Activated naive CD8-positive, alpha-beta T cell (primary cell): ENCODE data around the gene IL10RB.
"Not testable (repeated sequence)": the region's sequence is repeated elsewhere in the genome, so short reads cannot be mapped to it uniquely, and the experiment has no call there.

Source experiments
- H3K27ac Mint-ChIP-seq: one replicate; pipeline ENCODE4 v1.8.0; 2021; ENCODE audit warnings: mixed read lengths
- H3K27me3 Mint-ChIP-seq: one replicate; pipeline ENCODE4 v1.8.0; 2021; ENCODE audit warnings: mixed read lengths
- H3K36me3 Mint-ChIP-seq: one replicate; pipeline ENCODE4 v1.8.0; 2021; ENCODE audit warnings: mixed read lengths
- H3K4me1 Mint-ChIP-seq: one replicate; pipeline ENCODE4 v1.8.0; 2021; ENCODE audit warnings: low read depth, mixed read lengths
- H3K4me3 Mint-ChIP-seq: one replicate; pipeline ENCODE4 v1.8.0; 2021; ENCODE audit warnings: mild to moderate bottlenecking, mixed read lengths
- H3K9me3 Mint-ChIP-seq: one replicate; pipeline ENCODE4 v1.8.0; 2021; ENCODE audit warnings: low read depth, mixed read lengths

The IL10RB gene

DNA sequence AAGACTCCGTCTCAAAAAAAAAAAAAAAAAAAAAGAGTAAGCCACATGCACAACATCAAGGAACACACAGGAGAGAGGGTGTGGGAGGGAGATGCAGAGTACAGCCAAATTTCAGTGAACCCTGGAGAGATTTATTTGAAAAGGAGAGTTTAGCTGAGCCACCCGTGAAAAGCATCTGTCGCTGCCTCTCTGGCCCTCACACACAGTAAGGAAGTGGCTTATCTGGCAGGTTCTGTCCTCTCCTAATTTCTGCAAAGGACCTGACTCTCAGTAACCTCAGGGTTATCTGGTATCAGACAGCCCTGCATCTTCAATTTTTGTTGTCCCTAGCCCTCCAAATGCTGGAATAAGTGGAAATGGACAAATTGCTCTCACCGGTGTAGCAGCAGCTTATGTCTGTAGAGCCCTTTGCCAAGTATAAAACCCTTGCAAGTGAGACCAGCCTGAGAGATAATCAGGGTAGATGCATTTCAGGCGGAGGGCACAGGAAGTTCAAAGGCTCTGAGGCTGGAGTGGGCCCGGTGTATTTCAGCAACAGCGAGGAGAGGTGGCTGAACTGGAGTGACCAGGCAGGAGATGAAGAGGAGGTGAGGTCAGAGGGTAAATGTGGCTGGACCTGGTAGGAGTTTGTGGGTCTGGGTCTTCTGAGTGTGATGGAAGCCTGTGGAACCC, 16.7 kb upstream of the IL10RB start:
- H3K27me3 Mint-ChIP-seq: no peaks in the 10 kb centered on the region
- peak overlapping the region; percentile 88 for H3K27ac Mint-ChIP-seq
- peaks cover 38% of the 10 kb centered on the region for H3K36me3 Mint-ChIP-seq
- no peak overlapping the region for H3K4me3 Mint-ChIP-seq
- peaks cover 69% of the 10 kb centered on the region for H3K4me1 Mint-ChIP-seq
- H3K9me3 Mint-ChIP-seq: no peaks in the 10 kb centered on the region

DNA sequence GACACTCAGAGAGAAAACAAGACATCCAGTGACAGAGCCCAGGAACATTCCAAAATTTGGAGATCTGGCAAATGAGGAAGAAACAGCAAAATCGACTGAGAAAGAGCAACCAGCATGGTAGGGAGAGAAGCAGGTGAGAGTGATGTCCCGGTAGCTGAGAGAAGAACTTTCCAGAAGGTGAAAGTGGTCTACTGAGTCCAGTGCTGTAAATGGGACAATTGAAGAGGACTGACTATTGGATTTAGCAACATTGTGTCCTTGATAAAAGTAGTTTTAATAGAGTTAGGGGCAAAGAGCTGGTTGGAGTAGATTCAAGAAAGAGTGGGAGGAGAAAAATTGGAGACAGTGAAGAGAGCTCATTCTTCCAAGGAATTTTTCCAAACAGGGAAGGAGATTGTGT, 15.0 kb upstream of the IL10RB start:
- Mint-ChIP-seq H3K27ac (peak overlapping the region; percentile 76), H3K27me3 (no peaks in the 10 kb centered on the region), H3K36me3 (peaks cover 39% of the 10 kb centered on the region), H3K9me3 (no peaks in the 10 kb centered on the region), H3K4me3 (no peak overlapping the region), H3K4me1 (peaks cover 72% of the 10 kb centered on the region)

DNA sequence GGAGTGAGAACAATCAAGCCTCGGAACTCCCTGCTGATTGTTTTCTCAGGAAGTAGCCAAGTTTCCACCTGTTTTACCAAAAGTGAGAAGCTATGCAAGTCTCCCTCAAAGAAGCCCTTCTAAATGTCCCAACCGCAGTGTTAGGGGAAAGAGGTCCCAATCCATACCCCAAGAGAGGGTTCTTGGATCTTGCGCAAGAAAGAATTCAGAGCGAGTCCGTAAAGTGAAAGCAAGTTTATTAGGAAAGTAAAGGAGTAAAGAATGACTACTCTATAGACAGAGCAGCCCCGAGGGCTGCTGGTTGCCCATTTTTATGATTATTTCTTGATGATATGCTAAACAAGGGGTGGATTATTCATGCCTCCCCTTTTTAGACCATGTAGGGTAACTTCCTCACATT, 12.8 kb upstream of the IL10RB start:
- H3K36me3 Mint-ChIP-seq: peaks cover 35% of the 10 kb centered on the region
- peaks cover 63% of the 10 kb centered on the region for H3K4me1 Mint-ChIP-seq
- H3K9me3 Mint-ChIP-seq, H3K4me3 Mint-ChIP-seq, H3K27me3 Mint-ChIP-seq: not testable (repeated sequence)
- H3K27ac Mint-ChIP-seq: peak overlapping the region; percentile 56

DNA sequence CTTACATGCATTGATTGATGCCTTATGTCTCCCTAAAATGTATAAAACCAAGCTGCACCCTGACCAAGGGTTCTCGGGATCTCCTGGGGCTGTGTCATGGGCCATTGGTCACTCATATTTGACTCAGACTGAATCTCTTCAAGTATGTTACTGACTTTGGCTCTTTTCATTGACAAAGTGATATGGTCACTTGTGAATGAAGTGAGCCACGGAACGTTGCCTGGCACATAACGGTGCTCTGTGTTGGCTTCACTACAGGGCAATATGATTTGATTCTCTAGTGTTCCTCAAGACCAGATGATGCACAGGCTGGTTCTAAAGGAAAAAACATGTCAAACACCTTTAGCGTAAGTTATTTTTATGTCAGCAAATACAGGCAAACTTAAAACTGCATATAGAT, 11.4 kb upstream of the IL10RB start:
- H3K36me3 Mint-ChIP-seq: peaks cover 39% of the 10 kb centered on the region
- H3K27ac Mint-ChIP-seq: peak overlapping the region; percentile 91
- peaks cover 63% of the 10 kb centered on the region for H3K4me1 Mint-ChIP-seq
- H3K27me3 Mint-ChIP-seq: no peaks in the 10 kb centered on the region
- H3K9me3 Mint-ChIP-seq: peaks cover 5% of the 10 kb centered on the region
- H3K4me3 Mint-ChIP-seq: no peak overlapping the region

DNA sequence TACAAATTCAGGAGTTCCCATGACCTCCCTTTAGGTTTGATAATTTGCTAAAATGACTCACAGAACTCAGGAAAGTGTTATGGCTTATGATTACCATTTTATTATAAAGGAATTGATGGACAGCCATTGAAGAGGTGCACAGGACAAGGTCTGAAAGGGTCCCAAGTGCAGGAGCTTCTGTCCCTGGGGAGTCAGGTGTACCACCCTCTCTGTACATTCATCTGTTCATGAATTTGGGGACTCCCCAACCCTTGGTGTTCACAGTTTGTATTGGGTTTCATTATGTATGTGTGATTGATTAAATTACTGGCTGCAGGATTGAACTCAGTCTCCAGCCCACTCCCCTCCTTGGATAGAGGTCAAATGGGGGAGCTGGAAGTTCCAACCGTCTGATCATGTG, 10.8 kb upstream of the IL10RB start:
- peaks cover 5% of the 10 kb centered on the region for H3K9me3 Mint-ChIP-seq
- H3K27ac Mint-ChIP-seq: peak overlapping the region; percentile 91

DNA sequence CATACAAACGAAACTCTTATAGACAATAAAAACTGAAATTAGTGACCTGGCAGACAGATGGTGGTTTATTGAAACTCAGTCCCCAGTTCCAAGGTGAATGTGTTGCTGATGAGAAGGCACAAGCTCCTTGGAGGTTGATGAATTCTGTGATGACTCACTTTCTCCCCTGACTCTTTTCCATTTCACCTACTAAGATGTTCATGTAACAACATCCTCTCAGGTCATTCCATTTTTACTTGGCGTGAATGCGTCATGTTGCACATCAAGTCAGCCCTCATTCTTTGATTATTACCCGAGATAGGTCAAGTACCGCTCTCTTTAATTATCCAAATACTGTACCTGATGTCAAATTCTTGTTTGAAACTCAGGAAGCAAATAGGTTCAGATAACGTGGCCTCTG, 10.1 kb upstream of the IL10RB start:
- Mint-ChIP-seq H3K4me3 (peak overlapping the region; percentile 32), H3K9me3 (peaks cover 5% of the 10 kb centered on the region), H3K27ac (peak overlapping the region; percentile 91)

More for the DNA sequence above, 10.8 kb upstream of the IL10RB start:
- H3K36me3 Mint-ChIP-seq: peaks cover 39% of the 10 kb centered on the region
- H3K4me1 Mint-ChIP-seq: peaks cover 64% of the 10 kb centered on the region
- H3K4me3 Mint-ChIP-seq: peak overlapping the region; percentile 49
- H3K27me3 Mint-ChIP-seq: no peaks in the 10 kb centered on the region

DNA sequence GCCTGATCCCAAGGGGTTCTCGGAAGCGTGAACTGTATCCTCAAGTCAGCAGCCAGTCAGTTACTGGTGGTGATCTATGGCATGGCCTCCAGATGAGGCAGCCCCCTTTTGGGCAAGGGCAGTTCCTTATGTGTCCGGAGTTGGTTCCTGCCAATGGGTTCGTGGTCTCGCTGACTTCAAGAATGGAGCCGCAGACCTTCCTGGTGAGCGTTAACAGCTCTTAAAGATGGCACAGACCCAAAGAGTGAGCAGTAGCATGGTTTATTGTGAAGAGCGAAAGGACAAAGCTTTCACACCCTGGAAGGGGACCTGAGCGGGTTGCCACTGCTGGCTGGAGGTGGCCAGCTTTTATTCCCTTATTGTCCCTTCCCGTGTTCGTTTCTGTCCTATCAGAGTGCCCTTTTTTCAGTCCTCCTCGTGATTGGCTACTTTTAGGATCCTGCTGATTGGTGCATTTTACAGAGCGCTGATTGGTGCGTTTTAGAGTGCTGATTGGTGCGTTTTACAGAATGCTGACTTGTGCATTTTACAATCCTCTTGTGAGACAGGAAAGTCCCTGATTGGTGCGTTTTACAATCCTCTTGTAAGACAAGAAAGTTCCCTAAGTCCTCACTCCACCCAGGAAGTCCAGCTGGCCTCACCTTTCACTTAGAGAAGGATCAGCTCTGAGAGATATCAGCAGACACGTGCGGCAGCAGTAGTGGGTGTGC, 8.9 kb upstream of the IL10RB start:
- peaks cover 64% of the 10 kb centered on the region for H3K4me1 Mint-ChIP-seq
- no peaks in the 10 kb centered on the region for H3K27me3 Mint-ChIP-seq
- peaks cover 32% of the 10 kb centered on the region for H3K36me3 Mint-ChIP-seq
- H3K4me3 Mint-ChIP-seq: no peak overlapping the region
- peak overlapping the region; percentile 91 for H3K27ac Mint-ChIP-seq
- peaks cover 5% of the 10 kb centered on the region for H3K9me3 Mint-ChIP-seq

More for the DNA sequence above, 10.1 kb upstream of the IL10RB start:
- peaks cover 66% of the 10 kb centered on the region for H3K4me1 Mint-ChIP-seq
- peaks cover 35% of the 10 kb centered on the region for H3K36me3 Mint-ChIP-seq
- H3K27me3 Mint-ChIP-seq: no peaks in the 10 kb centered on the region

DNA sequence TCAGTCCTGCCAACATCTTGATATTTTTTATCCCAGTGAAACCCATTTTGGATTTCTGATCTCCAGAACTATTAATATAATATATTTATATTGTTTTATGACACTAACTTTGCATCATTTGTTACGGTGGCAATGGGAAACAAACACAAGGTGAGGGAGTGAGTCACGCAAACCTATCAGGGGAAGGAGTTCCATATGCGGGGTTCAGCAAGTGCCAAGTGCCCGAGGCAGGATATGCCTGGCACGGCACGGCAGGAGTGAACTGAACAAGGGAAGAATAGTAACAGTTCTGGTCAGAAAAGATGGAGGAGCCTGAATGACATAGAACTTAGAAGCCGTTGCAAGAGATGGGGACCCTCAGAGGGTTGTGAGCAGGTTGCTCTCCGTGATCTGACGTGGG, 7.7 kb upstream of the IL10RB start:
- H3K27ac Mint-ChIP-seq: peak overlapping the region; percentile 87
- no peaks in the 10 kb centered on the region for H3K27me3 Mint-ChIP-seq
- peaks cover 5% of the 10 kb centered on the region for H3K9me3 Mint-ChIP-seq
- no peak overlapping the region for H3K4me3 Mint-ChIP-seq
- peaks cover 26% of the 10 kb centered on the region for H3K36me3 Mint-ChIP-seq
- H3K4me1 Mint-ChIP-seq: peaks cover 68% of the 10 kb centered on the region

DNA sequence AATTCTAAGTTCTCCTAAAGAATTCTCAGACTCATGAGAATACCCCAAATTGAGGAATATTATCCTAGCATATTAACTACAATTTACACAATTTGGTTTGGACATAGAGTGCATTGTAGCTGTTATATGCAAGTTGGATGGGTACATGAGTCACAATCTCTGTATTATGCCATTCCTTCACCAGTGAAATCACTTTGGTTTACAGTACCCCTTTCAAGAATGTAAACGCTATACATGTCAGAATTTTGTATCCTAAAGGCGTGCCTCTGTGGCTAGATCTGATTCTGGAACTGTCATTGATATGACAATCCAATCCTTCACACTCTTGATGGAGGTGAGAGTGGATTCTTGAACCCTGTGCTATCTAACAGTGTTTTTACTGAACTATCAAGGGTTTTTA, 6.7 kb upstream of the IL10RB start:
- Mint-ChIP-seq H3K9me3 (peaks cover 5% of the 10 kb centered on the region), H3K27ac (peak overlapping the region; percentile 87), H3K4me1 (peaks cover 71% of the 10 kb centered on the region), H3K4me3 (peak overlapping the region; percentile 7), H3K36me3 (peaks cover 26% of the 10 kb centered on the region), H3K27me3 (no peaks in the 10 kb centered on the region)

DNA sequence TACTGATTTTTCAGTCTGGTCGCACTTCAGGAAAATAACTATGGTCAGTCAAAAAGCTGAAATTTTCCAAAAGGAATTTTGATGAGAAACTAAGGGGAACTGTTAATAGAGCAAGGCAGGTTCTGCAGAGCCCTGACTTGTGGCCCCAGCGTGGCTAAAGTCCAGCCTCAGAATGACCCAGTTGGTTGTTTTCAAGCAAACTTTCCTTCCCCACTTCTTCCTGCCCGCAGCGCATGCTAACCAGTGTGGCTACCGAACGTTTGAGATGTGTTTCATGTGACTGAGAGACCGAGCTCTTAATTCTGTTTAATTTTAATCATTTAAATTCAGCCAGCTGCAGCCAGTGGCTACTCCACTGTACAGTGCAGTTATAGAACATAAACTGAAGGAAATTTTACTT, 6.2 kb upstream of the IL10RB start:
- no peaks in the 10 kb centered on the region for H3K27me3 Mint-ChIP-seq
- peaks cover 5% of the 10 kb centered on the region for H3K9me3 Mint-ChIP-seq
- peaks cover 66% of the 10 kb centered on the region for H3K4me1 Mint-ChIP-seq
- H3K27ac Mint-ChIP-seq: peak overlapping the region; percentile 87
- H3K36me3 Mint-ChIP-seq: peaks cover 21% of the 10 kb centered on the region
- peak overlapping the region; percentile 7 for H3K4me3 Mint-ChIP-seq

DNA sequence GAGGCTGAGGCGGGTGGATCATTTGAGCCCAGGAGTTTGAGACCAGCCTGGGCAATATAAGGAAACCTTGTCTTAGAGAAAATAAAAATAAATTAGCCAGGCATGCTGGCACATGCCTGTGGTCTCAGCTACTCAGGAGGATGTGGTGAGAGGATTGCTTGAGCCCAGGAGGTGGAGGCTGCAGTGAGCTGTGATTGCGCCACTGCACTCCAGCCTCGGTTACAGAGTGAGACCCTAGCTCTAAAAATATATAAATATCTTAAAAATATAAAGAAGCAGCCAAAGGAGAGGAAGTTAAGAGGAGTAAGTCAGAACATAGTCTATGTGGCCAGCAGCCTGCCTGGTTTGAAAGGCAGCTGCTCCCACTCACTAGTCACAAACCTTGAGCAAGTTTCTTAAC, 4.5 kb upstream of the IL10RB start:
- Mint-ChIP-seq H3K9me3 (peaks cover 4% of the 10 kb centered on the region), H3K4me3 (no peak overlapping the region), H3K27me3 (no peaks in the 10 kb centered on the region), H3K4me1 (peaks cover 59% of the 10 kb centered on the region), H3K36me3 (peaks cover 18% of the 10 kb centered on the region), H3K27ac (peak overlapping the region; percentile 76)

DNA sequence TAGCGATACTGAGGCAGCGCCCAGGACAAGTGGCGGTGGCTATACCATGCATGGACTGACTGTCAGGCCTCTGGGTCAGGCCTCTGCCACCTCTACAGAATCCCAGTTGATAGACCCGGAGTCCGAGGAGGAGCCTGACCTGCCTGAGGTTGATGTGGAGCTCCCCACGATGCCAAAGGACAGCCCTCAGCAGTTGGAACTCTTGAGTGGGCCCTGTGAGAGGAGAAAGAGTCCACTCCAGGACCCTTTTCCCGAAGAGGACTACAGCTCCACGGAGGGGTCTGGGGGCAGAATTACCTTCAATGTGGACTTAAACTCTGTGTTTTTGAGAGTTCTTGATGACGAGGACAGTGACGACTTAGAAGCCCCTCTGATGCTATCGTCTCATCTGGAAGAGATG, 3.2 kb upstream of the IL10RB start:
- H3K4me1 Mint-ChIP-seq: peaks cover 63% of the 10 kb centered on the region
- H3K27me3 Mint-ChIP-seq: no peaks in the 10 kb centered on the region
- peak overlapping the region; percentile 34 for H3K27ac Mint-ChIP-seq
- H3K4me3 Mint-ChIP-seq: no peak overlapping the region
- H3K9me3 Mint-ChIP-seq: no peaks in the 10 kb centered on the region
- peaks cover 9% of the 10 kb centered on the region for H3K36me3 Mint-ChIP-seq

DNA sequence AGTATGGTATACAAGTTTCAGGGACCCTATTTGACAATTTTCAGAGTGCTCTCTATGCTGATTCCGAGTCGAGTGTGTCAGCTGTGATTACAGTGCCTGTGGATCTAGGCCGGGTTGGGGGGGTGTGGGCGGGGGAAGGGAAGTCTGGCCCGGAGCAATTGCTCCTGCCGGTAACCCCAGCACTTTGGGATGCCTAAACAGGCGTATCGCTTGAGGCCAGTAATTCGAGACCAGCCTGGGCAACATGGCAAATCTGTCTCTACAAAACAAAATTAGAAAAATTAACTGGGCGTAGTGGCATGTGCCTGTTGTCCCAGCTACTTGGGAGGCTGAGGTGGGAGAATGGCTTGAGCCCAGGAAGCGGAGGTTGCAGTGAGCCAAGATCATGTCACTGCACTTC, 1.6 kb upstream of the IL10RB start:
- Mint-ChIP-seq H3K4me3 (no peak overlapping the region), H3K27me3 (no peaks in the 10 kb centered on the region), H3K27ac (no peak overlapping the region), H3K9me3 (no peaks in the 10 kb centered on the region), H3K36me3 (peaks cover 5% of the 10 kb centered on the region), H3K4me1 (peaks cover 66% of the 10 kb centered on the region)

DNA sequence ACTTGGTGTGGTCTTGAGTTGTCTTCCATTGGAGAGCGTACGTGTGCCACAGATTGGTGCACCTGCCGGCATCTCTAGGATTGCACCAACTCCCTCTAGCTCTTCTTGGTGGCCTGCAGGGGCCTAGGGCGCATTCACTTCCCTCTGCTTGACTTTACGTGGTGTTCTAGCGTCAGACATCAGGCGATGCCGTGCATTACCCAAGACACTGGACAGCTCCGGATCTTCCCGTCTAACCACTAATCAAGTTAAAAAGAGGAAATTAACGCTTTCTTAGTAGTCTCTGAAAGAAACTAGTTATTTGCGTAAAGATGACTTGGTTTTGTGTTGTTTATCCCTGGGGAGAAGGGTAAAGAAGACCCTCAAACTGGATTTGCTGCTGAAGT, 510 bp upstream of the IL10RB start:
- H3K4me3 Mint-ChIP-seq: peak overlapping the region; percentile 93
- H3K27ac Mint-ChIP-seq: peak overlapping the region; percentile 94
- peaks cover 5% of the 10 kb centered on the region for H3K36me3 Mint-ChIP-seq
- H3K9me3 Mint-ChIP-seq: no peaks in the 10 kb centered on the region
- H3K27me3 Mint-ChIP-seq: no peaks in the 10 kb centered on the region
- H3K4me1 Mint-ChIP-seq: peaks cover 62% of the 10 kb centered on the region

DNA sequence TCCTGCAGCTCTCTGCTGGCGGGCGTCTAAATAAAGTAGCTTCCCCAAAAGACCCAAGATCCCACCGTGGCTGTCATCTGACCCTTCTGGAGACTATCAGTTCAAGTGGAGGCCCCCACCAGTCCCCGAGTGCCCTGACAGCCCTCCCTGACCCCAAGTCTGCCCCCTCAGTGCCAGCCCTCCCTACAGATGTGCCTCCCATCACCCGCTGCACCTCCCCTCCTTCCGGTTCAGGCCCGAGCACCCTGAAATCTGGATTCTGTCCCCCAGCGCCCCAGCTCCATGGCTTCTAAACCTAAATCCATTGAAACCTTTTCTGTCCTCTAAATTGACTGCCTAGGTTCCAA, 595 bp downstream of the IL10RB start:
- Mint-ChIP-seq H3K4me3 (peak overlapping the region; percentile 96), H3K4me1 (peaks cover 61% of the 10 kb centered on the region), H3K27ac (peak overlapping the region; percentile 97), H3K36me3 (peaks cover 8% of the 10 kb centered on the region), H3K27me3 (no peaks in the 10 kb centered on the region), H3K9me3 (no peaks in the 10 kb centered on the region)

DNA sequence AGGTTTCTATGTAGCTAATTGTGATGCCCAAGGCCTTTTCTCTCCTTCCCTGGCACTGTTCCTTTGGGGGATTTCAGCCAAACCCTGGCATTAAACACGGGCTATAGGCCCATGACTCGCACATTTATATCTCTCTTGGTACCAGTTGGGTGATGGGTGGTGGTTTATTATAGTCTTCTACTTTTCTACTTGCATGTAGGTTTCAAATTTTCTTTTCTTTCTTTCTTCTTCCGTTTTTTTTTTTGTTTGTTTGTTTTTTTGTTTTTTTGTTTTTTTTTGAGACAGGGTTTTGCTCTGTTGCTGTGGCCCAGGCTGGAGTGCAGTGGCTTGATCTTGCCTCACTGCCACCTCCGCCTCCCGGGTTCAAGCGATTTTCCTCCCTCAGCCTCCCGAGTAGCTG, 1.1 kb downstream of the IL10RB start:
- H3K27me3 Mint-ChIP-seq: no peaks in the 10 kb centered on the region
- H3K4me3 Mint-ChIP-seq: peak overlapping the region; percentile 96

More for the DNA sequence above, 1.1 kb downstream of the IL10RB start:
- Mint-ChIP-seq H3K9me3 (no peaks in the 10 kb centered on the region), H3K27ac (peak overlapping the region; percentile 97), H3K36me3 (peaks cover 8% of the 10 kb centered on the region), H3K4me1 (peaks cover 63% of the 10 kb centered on the region)
